CD4-positive, alpha-beta T cell treated with Interleukin-15 for 1 hour (primary cell): ENCODE measurements around the gene RTRAF.

ENCODE experiments used
- DNase-seq: peaks from one replicate; pipeline ENCODE4 v3.0.0-alpha.2; 2020

Gene RTRAF

GRCh38 chr14:52021957-52022600 lies 32.7 kb downstream of the RTRAF start:
- DNase-seq = no peak

- DNase-seq = no peak
Observed at GRCh38 chr14:52023518-52023917, 34.2 kb downstream of the RTRAF start.

GRCh38 chr14:52025310-52025709 lies 36.0 kb downstream of the RTRAF start:
- DNase-seq = no peak

GRCh38 chr14:52026017-52026660 lies 36.8 kb downstream of the RTRAF start:
- DNase-seq = no peak

GRCh38 chr14:52026901-52027300 lies 37.6 kb downstream of the RTRAF start:
- no peak for DNase-seq

GRCh38 chr14:52029881-52030280 lies 40.5 kb downstream of the RTRAF start:
- no peak for DNase-seq

- no peak for DNase-seq
Observed at GRCh38 chr14:52031781-52032180, 42.4 kb downstream of the RTRAF start.

GRCh38 chr14:52032204-52032801 lies 43.0 kb downstream of the RTRAF start:
- DNase-seq = no peak

GRCh38 chr14:52033101-52033642 lies 43.8 kb downstream of the RTRAF start:
- no peak for DNase-seq

- DNase-seq = no peak
Observed at GRCh38 chr14:52039124-52039815, 49.9 kb downstream of the RTRAF start.

GRCh38 chr14:52040598-52040997 lies 51.3 kb downstream of the RTRAF start:
- no peak for DNase-seq

GRCh38 chr14:52042371-52043289 lies 53.3 kb downstream of the RTRAF start:
- no peak for DNase-seq

- no peak for DNase-seq
Observed at GRCh38 chr14:52043690-52044089, 54.3 kb downstream of the RTRAF start.

GRCh38 chr14:52044791-52045522 lies 55.6 kb downstream of the RTRAF start:
- no peak for DNase-seq

- no peak for DNase-seq
Observed at GRCh38 chr14:52046376-52046917, 57.1 kb downstream of the RTRAF start.

- no peak for DNase-seq
Observed at GRCh38 chr14:52048116-52048515, 58.8 kb downstream of the RTRAF start.

- DNase-seq = no peak
Observed at GRCh38 chr14:52048641-52049204, 59.4 kb downstream of the RTRAF start.

GRCh38 chr14:52049271-52049670 lies 59.9 kb downstream of the RTRAF start:
- DNase-seq = no peak

GRCh38 chr14:52049721-52050588 lies 60.6 kb downstream of the RTRAF start:
- DNase-seq = no peak

GRCh38 chr14:52051251-52051650 lies 61.9 kb downstream of the RTRAF start:
- DNase-seq = no peak
